Right lobe of liver (tissue), 6 donors: ENCODE results near the gene CT47C1. TPM values are rescaled to one million over a fixed set of nuclear protein-coding genes. Genes with fewer than 3 reads are reported as not detected.

Source experiments
- ATAC-seq, 4 donors: fragments of 200-7000 bp; cut with Tn5 transposase; one replicate each; pipeline ENCODE4 v1.9.1; 2020; ENCODE audit warnings: mild to moderate bottlenecking in 4 of 4, moderate library complexity in 4 of 4
- DNase-seq, 3 donors: peaks; one replicate each; pipeline ENCODE4 v3.0.0-alpha.2; 2020
- H3K27ac ChIP-seq, 3 donors: fragments of 200-600 bp; one replicate each; pipeline ENCODE4 v1.8.0; 2022
- H3K27me3 ChIP-seq, 2 donors: fragments of 200-600 bp; one replicate each; pipeline ENCODE4 v1.8.0; 2022
- H3K36me3 ChIP-seq, 4 donors: fragments of 200-600 bp; sonication (generic) in 1 of 4; one replicate each; pipeline versions ENCODE4 v1.5.1 to v1.8.0; 2017 to 2022; ENCODE audit warnings: control low read depth in 1 of 4
- H3K4me1 ChIP-seq, 4 donors: fragments of 200-600 bp; sonication (generic) in 1 of 4; one replicate each; pipeline versions ENCODE4 v1.5.1 to v1.8.0; 2017 to 2022; ENCODE audit warnings: control low read depth in 1 of 4
- H3K4me3 ChIP-seq, 3 donors: fragments of 200-600 bp; one replicate each; pipeline ENCODE4 v1.8.0; 2022
- H3K9me3 ChIP-seq, 4 donors: fragments of 200-600 bp; sonication (generic) in 1 of 4; one replicate each; pipeline versions ENCODE4 v1.5.1 to v1.8.0; 2017 to 2022; ENCODE audit warnings: control low read depth in 1 of 4
- POLR2A ChIP-seq: fragments of 450-650 bp; IDR thresholded peaks from one replicate; pipeline ENCODE4 v1.6.1; 2017; ENCODE audit warnings: antibody characterized with exemption, mild to moderate bottlenecking
- WGBS: methylation state at CpG from one replicate; pipeline ENCODE4 v1.1.6; 2018; ENCODE audit warnings: low coverage, low lambda C conversion rate; ENCODE audit not compliant: insufficient coverage; ENCODE audit errors: missing lambda C conversion rate; 5-methylcytosine and 5-hydroxymethylcytosine counted together
- intact Hi-C, 2 donors: fragments of 100-400 bp; cut with DNase I; formaldehyde crosslinking; loops; one replicate each; pipeline versions ENCODE4 v1.11.2 to v1.14.1; 2022
- total RNA-seq, 6 experiments: library from RNA; depleted of rRNA in 2 of 6; stranded (reverse); fragments of >200 nt in 2 of 6; fragmentation: NEBNext Ultra II Directional in 3 of 6; extraction: Animal tissue kit (Norgen Biotek cat#: 25700) in 3 of 6; gene quantifications; one replicate each; pipeline versions ENCODE4 v1.1.0 to v1.2.4, GENCODE V29; 2016 to 2023
- TF ChIP-seq, protein P1 (sequence below), 4 donors: fragments of 200-600 bp in 3 of 4; fragments of 450-650 bp in 1 of 4; IDR thresholded peaks; one replicate each; pipeline versions ENCODE4 v1.5.1 to v1.8.0; 2016 to 2022; ENCODE audit warnings: antibody characterized with exemption in 4 of 4, mild to moderate bottlenecking in 2 of 4
- donor health status: DM: no; HTN: yes; CAD: no.
- donor health status: DM: no; HTN: no; CAD: no.
- donor health status: DM: no; HTN: no; CAD: no.
- donor health status: DM: no; HTN: yes; CAD: no.
- donor health status: DM: no; HTN: yes; CAD: no.

The CT47C1 gene
- total RNA-seq, 6 experiments from 2014 or later, result not detected

DNA sequence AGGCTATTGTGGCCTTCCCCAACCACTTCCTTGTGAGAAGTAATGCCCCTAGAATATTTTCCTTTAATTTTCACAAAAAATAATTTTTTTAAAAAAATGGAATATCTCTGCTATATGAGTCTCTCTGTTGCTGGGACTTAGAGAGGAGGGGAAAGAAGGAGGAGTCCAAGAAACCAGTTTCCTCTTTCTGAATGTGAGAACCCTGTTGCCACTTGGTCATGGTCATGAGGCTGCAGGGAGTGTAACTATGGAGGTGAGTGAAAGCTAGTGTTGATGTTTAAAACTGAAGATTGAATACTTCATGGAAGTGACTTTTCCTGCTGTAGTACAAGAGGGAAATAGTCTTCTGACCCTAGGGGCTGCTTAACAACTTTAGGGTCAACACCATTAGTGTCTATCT, 34.4 kb downstream of the CT47C1 start:
- Histone ChIP-seq H3K9me3 (no peaks in the 10 kb centered on the region), H3K36me3 (no peaks in the 10 kb centered on the region), H3K27ac (no peak overlapping the region), H3K4me1 (no peaks in the 10 kb centered on the region), H3K27me3 (peaks cover 0 to 6% of the 10 kb centered on the region in 2 donors), H3K4me3 (no peak overlapping the region)
- TF ChIP-seq, protein P1, sequence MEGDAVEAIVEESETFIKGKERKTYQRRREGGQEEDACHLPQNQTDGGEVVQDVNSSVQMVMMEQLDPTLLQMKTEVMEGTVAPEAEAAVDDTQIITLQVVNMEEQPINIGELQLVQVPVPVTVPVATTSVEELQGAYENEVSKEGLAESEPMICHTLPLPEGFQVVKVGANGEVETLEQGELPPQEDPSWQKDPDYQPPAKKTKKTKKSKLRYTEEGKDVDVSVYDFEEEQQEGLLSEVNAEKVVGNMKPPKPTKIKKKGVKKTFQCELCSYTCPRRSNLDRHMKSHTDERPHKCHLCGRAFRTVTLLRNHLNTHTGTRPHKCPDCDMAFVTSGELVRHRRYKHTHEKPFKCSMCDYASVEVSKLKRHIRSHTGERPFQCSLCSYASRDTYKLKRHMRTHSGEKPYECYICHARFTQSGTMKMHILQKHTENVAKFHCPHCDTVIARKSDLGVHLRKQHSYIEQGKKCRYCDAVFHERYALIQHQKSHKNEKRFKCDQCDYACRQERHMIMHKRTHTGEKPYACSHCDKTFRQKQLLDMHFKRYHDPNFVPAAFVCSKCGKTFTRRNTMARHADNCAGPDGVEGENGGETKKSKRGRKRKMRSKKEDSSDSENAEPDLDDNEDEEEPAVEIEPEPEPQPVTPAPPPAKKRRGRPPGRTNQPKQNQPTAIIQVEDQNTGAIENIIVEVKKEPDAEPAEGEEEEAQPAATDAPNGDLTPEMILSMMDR (IDR thresholded peaks at IDR 0.05), result no peak
- intact Hi-C loops, result no loop called here
- ATAC-seq, result no peak
- no peak for DNase-seq

DNA sequence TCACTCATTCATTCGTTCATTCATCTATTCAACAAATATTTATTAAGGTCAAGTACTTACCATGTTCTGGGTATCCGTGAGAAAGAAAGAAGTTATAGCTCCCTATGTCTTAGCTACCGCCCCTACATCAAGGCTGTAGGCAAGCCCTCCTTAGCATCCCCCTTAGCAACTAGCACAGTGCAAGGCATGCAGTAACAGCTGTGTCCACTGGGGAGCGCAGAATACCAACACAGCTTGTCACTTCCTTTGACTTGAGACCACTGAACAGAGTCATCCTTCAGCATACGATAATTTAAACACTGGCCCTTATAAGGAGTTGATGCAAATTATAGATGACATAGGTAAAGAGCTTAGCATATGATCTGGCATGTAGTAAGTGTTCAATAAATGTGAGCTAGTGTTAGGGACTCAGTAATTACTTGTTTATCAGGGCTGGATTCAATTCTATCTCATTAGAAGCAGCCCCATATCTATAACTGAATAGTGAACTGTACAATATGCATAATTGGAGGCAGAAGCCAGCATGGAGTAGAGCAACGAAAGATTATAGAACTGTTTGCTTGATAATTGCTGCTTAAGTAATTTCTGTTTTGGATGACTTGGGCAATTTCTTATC, 46.1 kb downstream of the CT47C1 start:
- DNase-seq, result peak in 1 of 3 donors; percentile 43
- intact Hi-C loops, result no loop called here
- 6% methylated on average over 6 of the region's 6 CpGs for WGBS
- no peaks in the 10 kb centered on the region for H3K27me3 ChIP-seq
- ATAC-seq, result peak; percentile 72 to 86 (median 79)
- TF ChIP-seq, protein P1 (IDR thresholded peaks at IDR 0.05), result peak; percentile 71 to 78 (median 74)
- no peak for TF ChIP-seq POLR2A
- no peak overlapping the region for H3K27ac ChIP-seq
- H3K9me3 ChIP-seq, result no peaks in the 10 kb centered on the region
- H3K36me3 ChIP-seq, result no peaks in the 10 kb centered on the region
- no peak overlapping the region for H3K4me3 ChIP-seq
- no peaks in the 10 kb centered on the region for H3K4me1 ChIP-seq

DNA sequence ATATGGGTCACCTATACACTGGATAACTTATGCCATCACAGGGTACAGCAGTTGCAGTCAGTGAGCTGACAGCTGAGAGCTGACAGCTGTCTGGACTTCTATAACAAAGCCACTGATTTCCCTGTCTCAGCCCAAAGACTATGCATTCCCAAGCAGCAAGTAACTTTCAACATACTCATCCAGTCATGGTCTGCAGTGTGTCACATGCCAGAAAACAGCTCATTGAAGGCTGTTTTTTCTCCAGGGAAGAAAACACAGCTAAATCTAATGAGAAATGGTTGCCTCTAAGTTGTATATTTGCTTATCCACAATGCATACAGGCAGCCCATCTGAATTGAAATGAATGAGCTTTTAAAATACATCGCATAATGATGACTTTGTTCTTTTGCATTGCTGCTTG, 48.5 kb downstream of the CT47C1 start:
- no peak for DNase-seq
- Histone ChIP-seq H3K4me1 (no peaks in the 10 kb centered on the region), H3K4me3 (no peak overlapping the region), H3K9me3 (no peaks in the 10 kb centered on the region), H3K36me3 (no peaks in the 10 kb centered on the region), H3K27me3 (no peaks in the 10 kb centered on the region), H3K27ac (no peak overlapping the region)
- intact Hi-C loops, result no loop called here
- WGBS, result 90% methylated on average over 1 of the region's 1 CpG
- TF ChIP-seq, protein P1 (IDR thresholded peaks at IDR 0.05), result no peak
- TF ChIP-seq POLR2A, result no peak
- ATAC-seq, result no peak

Other genes starting within 250 kb of the CT47C1 start
- not detected for gene ZCCHC12, start 249.2 kb upstream of the CT47C1 start, total RNA-seq
- gene LONRF3, start 98.4 kb upstream of the CT47C1 start, total RNA-seq, result 10 to 100 TPM in 3 of 6 experiments, 1 to 10 TPM in 3; 6.2 to 13.5 (median 9.4) TPM
- gene KIAA1210, start 54.8 kb downstream of the CT47C1 start, total RNA-seq, result under 1 TPM in 1 of 6 experiments, not detected in 5; 0.02 TPM
- 100 to 1,000 TPM; 182 to 455 (median 239) TPM for gene PGRMC1, start 163.3 kb downstream of the CT47C1 start, total RNA-seq